ENCODE measurements around the gene ACTN1.

ACTN1 gene

GRCh38 chr14:68841016-68841809, 137.9 kb downstream of the ACTN1 start:
- in situ Hi-C loops (cut with HindIII; ENCODE audit: low sequenced_read_pairs): no loop called here

- in situ Hi-C loops (cut with HindIII; ENCODE audit: low sequenced_read_pairs): no loop called here
Observed at GRCh38 chr14:68840454-68840853, 138.6 kb downstream of the ACTN1 start.

GRCh38 chr14:68836082-68836481, 143.0 kb downstream of the ACTN1 start:
- in situ Hi-C loops (cut with HindIII; ENCODE audit: low sequenced_read_pairs): no loop called here

GRCh38 chr14:68834816-68835215, 144.3 kb downstream of the ACTN1 start:
- in situ Hi-C loops (cut with HindIII; ENCODE audit: low sequenced_read_pairs): no loop called here

GRCh38 chr14:68828698-68829097, 150.4 kb downstream of the ACTN1 start:
- in situ Hi-C loops (cut with HindIII; ENCODE audit: low sequenced_read_pairs): no loop called here

- in situ Hi-C loops (cut with HindIII; ENCODE audit: low sequenced_read_pairs): no loop called here
Observed at GRCh38 chr14:68825729-68826128, 153.4 kb downstream of the ACTN1 start.

- in situ Hi-C loops (cut with HindIII; ENCODE audit: low sequenced_read_pairs): loop anchor here (25.0 kb wide), 1 partner anchor 887 kb away; no protein-coding TSS in a partner anchor
Observed at GRCh38 chr14:68824517-68825347, 154.4 kb downstream of the ACTN1 start.

GRCh38 chr14:68824207-68824516, 154.9 kb downstream of the ACTN1 start:
- in situ Hi-C loops (cut with HindIII; ENCODE audit: low sequenced_read_pairs): loop anchor here (25.0 kb wide), 1 partner anchor 887 kb away; no protein-coding TSS in a partner anchor

All from endothelial cell of hepatic sinusoid (primary cell).